GM19372 (cell line): ENCODE measurements around the gene SPC24.
"Not testable (repeated sequence)": the region's sequence is repeated elsewhere in the genome, so short reads cannot be mapped to it uniquely, and the experiment has no call there.

Experiments
- ATAC-seq: cut with Tn5 transposase; IDR thresholded peaks from one replicate; pipeline ENCODE4 v1.9.1; 2021; ENCODE audit warnings: mild to moderate bottlenecking, low read depth, moderate library complexity; ENCODE audit not compliant: unreplicated experiment

The SPC24 gene

GRCh38 chr19:11131471-11131870 is 24.1 kb downstream of the SPC24 start:
- ATAC-seq, result no peak

GRCh38 chr19:11130824-11131455 is 24.6 kb downstream of the SPC24 start:
- ATAC-seq, result no peak

GRCh38 chr19:11127905-11128304 is 27.7 kb downstream of the SPC24 start:
- ATAC-seq, result no peak

GRCh38 chr19:11125994-11126685 is 29.4 kb downstream of the SPC24 start:
- ATAC-seq, result no peak

- ATAC-seq, result not testable (repeated sequence)
Measured at GRCh38 chr19:11124157-11124556, 31.4 kb downstream of the SPC24 start.

GRCh38 chr19:11123114-11123513 is 32.5 kb downstream of the SPC24 start:
- no peak for ATAC-seq

GRCh38 chr19:11121963-11122362 is 33.6 kb downstream of the SPC24 start:
- not testable (repeated sequence) for ATAC-seq

- ATAC-seq, result no peak
Measured at GRCh38 chr19:11116507-11116906, 39.1 kb downstream of the SPC24 start.

GRCh38 chr19:11115895-11116446 is 39.6 kb downstream of the SPC24 start:
- ATAC-seq, result no peak

- no peak for ATAC-seq
Measured at GRCh38 chr19:11115042-11115441, 40.5 kb downstream of the SPC24 start.

GRCh38 chr19:11113140-11113708 is 42.4 kb downstream of the SPC24 start:
- no peak for ATAC-seq

- ATAC-seq, result no peak
Measured at GRCh38 chr19:11111771-11112144, 43.8 kb downstream of the SPC24 start.

- no peak for ATAC-seq
Measured at GRCh38 chr19:11111117-11111770, 44.3 kb downstream of the SPC24 start.

- ATAC-seq, result no peak
Measured at GRCh38 chr19:11108746-11109145, 46.8 kb downstream of the SPC24 start.

- no peak for ATAC-seq
Measured at GRCh38 chr19:11106477-11106876, 49.1 kb downstream of the SPC24 start.

GRCh38 chr19:11105014-11105636 is 50.5 kb downstream of the SPC24 start:
- ATAC-seq, result no peak

- ATAC-seq, result not testable (repeated sequence)
Measured at GRCh38 chr19:11103667-11104066, 51.9 kb downstream of the SPC24 start.

- ATAC-seq, result no peak
Measured at GRCh38 chr19:11102944-11103343, 52.6 kb downstream of the SPC24 start.

GRCh38 chr19:11101057-11101456 is 54.5 kb downstream of the SPC24 start:
- ATAC-seq, result no peak

GRCh38 chr19:11100049-11100448 is 55.5 kb downstream of the SPC24 start:
- no peak for ATAC-seq

GRCh38 chr19:11098861-11099260 is 56.7 kb downstream of the SPC24 start:
- ATAC-seq, result no peak
